ENCODE results near the gene SLC25A43. TPM values are rescaled to one million over a fixed set of nuclear protein-coding genes. Genes with fewer than 3 reads are reported as not detected.

SLC25A43 gene
- total and polyA plus RNA-seq, 3 donors from 2014 or later: 3.9 to 6.9 (median 5.8) TPM

GRCh38 chrX:119474615-119475388 lies 75.7 kb downstream of the SLC25A43 start:
- no peak overlapping the region for H3K4me3 ChIP-seq
- no peaks in the 10 kb centered on the region for H3K4me1 ChIP-seq
- DNase-seq: no peak
- 62 to 65% methylated on average over 23 of the region's 23 CpGs for WGBS, 2 donors
- H3K27me3 ChIP-seq: no peaks in the 10 kb centered on the region
- H3K36me3 ChIP-seq (ENCODE audit: low read depth, missing control alignments): no peaks in the 10 kb centered on the region
- TF ChIP-seq, protein P1, sequence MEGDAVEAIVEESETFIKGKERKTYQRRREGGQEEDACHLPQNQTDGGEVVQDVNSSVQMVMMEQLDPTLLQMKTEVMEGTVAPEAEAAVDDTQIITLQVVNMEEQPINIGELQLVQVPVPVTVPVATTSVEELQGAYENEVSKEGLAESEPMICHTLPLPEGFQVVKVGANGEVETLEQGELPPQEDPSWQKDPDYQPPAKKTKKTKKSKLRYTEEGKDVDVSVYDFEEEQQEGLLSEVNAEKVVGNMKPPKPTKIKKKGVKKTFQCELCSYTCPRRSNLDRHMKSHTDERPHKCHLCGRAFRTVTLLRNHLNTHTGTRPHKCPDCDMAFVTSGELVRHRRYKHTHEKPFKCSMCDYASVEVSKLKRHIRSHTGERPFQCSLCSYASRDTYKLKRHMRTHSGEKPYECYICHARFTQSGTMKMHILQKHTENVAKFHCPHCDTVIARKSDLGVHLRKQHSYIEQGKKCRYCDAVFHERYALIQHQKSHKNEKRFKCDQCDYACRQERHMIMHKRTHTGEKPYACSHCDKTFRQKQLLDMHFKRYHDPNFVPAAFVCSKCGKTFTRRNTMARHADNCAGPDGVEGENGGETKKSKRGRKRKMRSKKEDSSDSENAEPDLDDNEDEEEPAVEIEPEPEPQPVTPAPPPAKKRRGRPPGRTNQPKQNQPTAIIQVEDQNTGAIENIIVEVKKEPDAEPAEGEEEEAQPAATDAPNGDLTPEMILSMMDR (IDR thresholded peaks at IDR 0.05): no peak
- H3K27ac ChIP-seq: no peak overlapping the region
- intact Hi-C loops (cut with DNase I; ENCODE audit: low total_unique reads): no loop called here
- H3K9me3 ChIP-seq: no peaks in the 10 kb centered on the region

GRCh38 chrX:119475389-119476101 lies 76.4 kb downstream of the SLC25A43 start:
- 54 to 74% methylated on average over 9 to 11 of the region's 11 CpGs for WGBS, 2 donors
- no peak for DNase-seq
- H3K27ac ChIP-seq: no peak overlapping the region
- TF ChIP-seq POLR2A (IDR thresholded peaks at IDR 0.05): no peak
- TF ChIP-seq, protein P1 (IDR thresholded peaks at IDR 0.05): no peak
- H3K36me3 ChIP-seq (ENCODE audit: low read depth, missing control alignments): no peaks in the 10 kb centered on the region
- no peaks in the 10 kb centered on the region for H3K27me3 ChIP-seq
- H3K4me3 ChIP-seq: no peak overlapping the region
- no peaks in the 10 kb centered on the region for H3K4me1 ChIP-seq
- H3K9me3 ChIP-seq: no peaks in the 10 kb centered on the region
- intact Hi-C loops (cut with DNase I; ENCODE audit: low total_unique reads): no loop called here

DNA sequence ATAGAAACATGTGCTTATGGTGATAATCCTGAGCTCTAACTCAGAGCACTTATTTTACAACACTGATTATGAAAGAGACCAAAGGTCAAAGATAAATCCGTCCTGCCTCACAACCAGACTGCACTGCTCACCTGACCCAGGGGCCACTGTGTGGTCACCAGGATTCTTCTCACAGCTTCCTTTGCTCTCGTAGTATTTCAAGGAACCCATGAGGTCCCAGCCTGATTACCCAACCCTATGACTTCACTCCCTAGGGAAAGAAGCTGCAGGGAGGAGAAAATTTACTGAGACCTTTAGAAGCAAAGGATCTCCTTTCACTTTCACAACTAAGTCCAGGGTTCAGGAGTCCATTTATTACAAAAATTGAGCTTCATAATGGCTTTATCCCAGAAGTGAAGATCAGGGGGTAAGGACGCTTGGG lies 78.7 kb downstream of the SLC25A43 start:
- Histone ChIP-seq H3K4me1 (peaks cover 3% of the 10 kb centered on the region), H3K4me3 (no peak overlapping the region), H3K9me3 (no peaks in the 10 kb centered on the region), H3K27me3 (no peaks in the 10 kb centered on the region), H3K36me3 (ENCODE audit: low read depth, missing control alignments) (no peaks in the 10 kb centered on the region), H3K27ac (no peak overlapping the region)
- 64 to 84% methylated on average over 2 to 3 of the region's 3 CpGs for WGBS, 2 donors
- no peak for TF ChIP-seq POLR2A (IDR thresholded peaks at IDR 0.05)
- TF ChIP-seq, protein P1 (IDR thresholded peaks at IDR 0.05): no peak
- no peak for DNase-seq
- intact Hi-C loops (cut with DNase I; ENCODE audit: low total_unique reads): no loop called here

- Histone ChIP-seq H3K4me1 (peaks cover 3% of the 10 kb centered on the region), H3K27ac (no peak overlapping the region), H3K27me3 (no peaks in the 10 kb centered on the region), H3K4me3 (no peak overlapping the region), H3K36me3 (ENCODE audit: low read depth, missing control alignments) (no peaks in the 10 kb centered on the region), H3K9me3 (no peaks in the 10 kb centered on the region)
- TF ChIP-seq, protein P1 (IDR thresholded peaks at IDR 0.05): no peak
- TF ChIP-seq POLR2A (IDR thresholded peaks at IDR 0.05): no peak
- 82 to 84% methylated on average over 4 of the region's 4 CpGs for WGBS, 2 donors
- intact Hi-C loops (cut with DNase I; ENCODE audit: low total_unique reads): no loop called here
- DNase-seq: no peak
Measured at GRCh38 chrX:119478504-119478903, 79.4 kb downstream of the SLC25A43 start.
